ENCODE measurements around the gene CTNND2.

Gene CTNND2

GRCh38 chr5:11300736-11301135 lies 603.5 kb downstream of the CTNND2 start:
- FAIRE-seq = no peak

GRCh38 chr5:11298877-11299276 lies 605.4 kb downstream of the CTNND2 start:
- FAIRE-seq = no peak

- no peak for FAIRE-seq
Measured at GRCh38 chr5:11293523-11293922, 610.7 kb downstream of the CTNND2 start.

GRCh38 chr5:11292648-11293356 lies 611.4 kb downstream of the CTNND2 start:
- FAIRE-seq = no peak

- no peak for FAIRE-seq
Measured at GRCh38 chr5:11289733-11290132, 614.5 kb downstream of the CTNND2 start.

- FAIRE-seq = no peak
Measured at GRCh38 chr5:11289208-11289607, 615.0 kb downstream of the CTNND2 start.

GRCh38 chr5:11281842-11282241 lies 622.4 kb downstream of the CTNND2 start:
- no peak for FAIRE-seq

- FAIRE-seq = no peak
Measured at GRCh38 chr5:11277323-11277722, 626.9 kb downstream of the CTNND2 start.

GRCh38 chr5:11273180-11273903 lies 630.9 kb downstream of the CTNND2 start:
- FAIRE-seq = no peak

- FAIRE-seq = no peak
Measured at GRCh38 chr5:11269515-11269914, 634.7 kb downstream of the CTNND2 start.

- no peak for FAIRE-seq
Measured at GRCh38 chr5:11268891-11269290, 635.4 kb downstream of the CTNND2 start.

GRCh38 chr5:11266331-11266730 lies 637.9 kb downstream of the CTNND2 start:
- FAIRE-seq = no peak

GRCh38 chr5:11261241-11261640 lies 643.0 kb downstream of the CTNND2 start:
- FAIRE-seq = no peak

- no peak for FAIRE-seq
Measured at GRCh38 chr5:11258001-11258400, 646.2 kb downstream of the CTNND2 start.

- FAIRE-seq = no peak
Measured at GRCh38 chr5:11252523-11252922, 651.7 kb downstream of the CTNND2 start.

GRCh38 chr5:11252075-11252474 lies 652.2 kb downstream of the CTNND2 start:
- FAIRE-seq = no peak

- no peak for FAIRE-seq
Measured at GRCh38 chr5:11251247-11251646, 653.0 kb downstream of the CTNND2 start.

GRCh38 chr5:11248966-11249365 lies 655.3 kb downstream of the CTNND2 start:
- no peak for FAIRE-seq

- no peak for FAIRE-seq
Measured at GRCh38 chr5:11247224-11247623, 657.0 kb downstream of the CTNND2 start.

GRCh38 chr5:11240293-11241190 lies 663.7 kb downstream of the CTNND2 start:
- no peak for FAIRE-seq

GRCh38 chr5:11239261-11240015 lies 664.8 kb downstream of the CTNND2 start:
- no peak for FAIRE-seq

GRCh38 chr5:11234501-11234911 lies 669.7 kb downstream of the CTNND2 start:
- no peak for FAIRE-seq

GRCh38 chr5:11230890-11231289 lies 673.4 kb downstream of the CTNND2 start:
- FAIRE-seq = no peak
